H1 (cell line): ENCODE measurements around the gene DEFB125. TPM values are rescaled to one million over a fixed set of nuclear protein-coding genes. Genes with fewer than 3 reads are reported as not detected.

Source experiments
- CTCF ChIA-PET: fragments of 300-600 bp; sonication (Branson Sonifier 250); formaldehyde crosslinking; loops from one replicate; lab custom pipeline; 2021; ENCODE audit not compliant: partially characterized antibody; lab: Charles Lee
- POLR2A ChIA-PET: fragments of 300-600 bp; sonication (Branson Sonifier 250); formaldehyde crosslinking; loops from one replicate; lab custom pipeline; 2021; ENCODE audit warnings: inconsistent platforms; ENCODE audit not compliant: partially characterized antibody; lab: Charles Lee
- DNase-seq, 2 experiments: peaks; one replicate each; pipeline versions ENCODE4 v3.0.0 to v3.0.0-alpha.2; 2010 to 2022; ENCODE audit warnings: low spot score in 2 of 2, low read depth in 1 of 2, mixed read lengths in 1 of 2
- FAIRE-seq: peaks from 2 replicates; lab custom pipeline; 2011; peaks lifted over from hg19 to GRCh38; lab: Jason Lieb, UNC
- H2AFZ ChIP-seq: 2 replicates; pipeline ENCODE4 v1.8.1; 2012; ENCODE audit warnings: low read length, inconsistent platforms
- H2AK5ac ChIP-seq: 2 replicates; pipeline ENCODE4 v1.6.1; 2013; ENCODE audit warnings: low read depth, low read length
- H2BK120ac ChIP-seq: replicated peaks from 2 replicates; pipeline ENCODE3; 2013; ENCODE audit warnings: low read depth, low read length, inconsistent platforms
- H2BK12ac ChIP-seq: 2 replicates; pipeline ENCODE4 v1.6.1; 2013; ENCODE audit warnings: low read depth, low read length
- H2BK15ac ChIP-seq: 2 replicates; pipeline ENCODE4 v1.6.1; 2013; ENCODE audit warnings: low read length
- H2BK20ac ChIP-seq: 2 replicates; pipeline ENCODE4 v1.6.1; 2013; ENCODE audit warnings: low read length
- H2BK5ac ChIP-seq: 2 replicates; pipeline ENCODE4 v1.6.1; 2013; ENCODE audit warnings: low read depth, low read length
- H3K14ac ChIP-seq: 2 replicates; pipeline ENCODE4 v1.6.1; 2013; ENCODE audit warnings: inconsistent platforms; ENCODE audit not compliant: insufficient read length
- H3K18ac ChIP-seq: 2 replicates; pipeline ENCODE4 v1.6.1; 2013; ENCODE audit warnings: low read length; ENCODE audit errors: extremely low read depth
- H3K23ac ChIP-seq: 2 replicates; pipeline ENCODE4 v1.6.1; 2013; ENCODE audit warnings: inconsistent platforms; ENCODE audit not compliant: insufficient read length
- H3K23me2 ChIP-seq: 2 replicates; pipeline ENCODE4 v1.6.1; 2013; ENCODE audit warnings: low read depth, low read length
- H3K27ac ChIP-seq: 2 replicates; pipeline ENCODE4 v1.6.1; 2011; ENCODE audit warnings: low read depth, low read length, inconsistent platforms
- H3K27me3 ChIP-seq, 4 experiments: replicated peaks in 1 of 4; 1 replicate in 1 of 4; 2 replicates in 3 of 4; pipeline versions ENCODE4 v1.6.1 to v1.8.1; 2011 to 2013; ENCODE audit warnings: low read length in 3 of 4, mild to moderate bottlenecking in 3 of 4, inconsistent platforms in 2 of 4, mixed read lengths in 2 of 4, moderate library complexity in 1 of 4; ENCODE audit not compliant: control insufficient read depth in 3 of 4, insufficient read depth in 3 of 4; ENCODE audit errors: extremely low read depth in 1 of 4
- H3K36me3 ChIP-seq, 4 experiments: 2 replicates each; pipeline versions ENCODE4 v1.6.1 to v1.8.1; 2011 to 2013; ENCODE audit warnings: mild to moderate bottlenecking in 4 of 4, low read length in 3 of 4, moderate library complexity in 2 of 4, control low read depth in 1 of 4, inconsistent platforms in 1 of 4; ENCODE audit not compliant: insufficient read depth in 4 of 4, control insufficient read depth in 2 of 4
- H3K4ac ChIP-seq: replicated peaks from 2 replicates; pipeline ENCODE3; 2013; ENCODE audit warnings: low read length, low read depth, mixed read lengths, inconsistent platforms; ENCODE audit not compliant: insufficient read length
- H3K4me1 ChIP-seq, 4 experiments: replicated peaks in 1 of 4; 1 replicate in 1 of 4; 2 replicates in 3 of 4; pipeline versions ENCODE4 v1.6.1 to v1.8.1; 2011 to 2013; ENCODE audit warnings: low read length in 3 of 4, inconsistent platforms in 2 of 4, mixed read lengths in 1 of 4; ENCODE audit not compliant: insufficient read depth in 4 of 4, control insufficient read depth in 3 of 4
- H3K4me2 ChIP-seq, 2 experiments: 2 replicates each; pipeline versions ENCODE4 v1.6.1 to v1.8.1; 2011 to 2013; ENCODE audit warnings: low read depth in 2 of 2, low read length in 2 of 2, control low read depth in 1 of 2, inconsistent platforms in 1 of 2, mild to moderate bottlenecking in 1 of 2; ENCODE audit not compliant: insufficient read depth in 1 of 2
- H3K4me3 ChIP-seq, 4 experiments: fragments of 200-600, 300-600 bp in 1 of 4; sonication (generic), shearing (Covaris generic), sonication (Bioruptor Twin) in 1 of 4; 2 replicates each; pipeline versions ENCODE4 v1.5.1 to v1.8.1; 2011 to 2016; ENCODE audit warnings: low read length in 4 of 4, low read depth in 3 of 4, control low read depth in 2 of 4, inconsistent platforms in 2 of 4, mild to moderate bottlenecking in 2 of 4, mixed read lengths in 1 of 4, moderate library complexity in 1 of 4; ENCODE audit not compliant: insufficient read depth in 2 of 4; ENCODE audit errors: extremely low read depth in 1 of 4
- H3K56ac ChIP-seq: replicated peaks from 2 replicates; pipeline ENCODE3; 2013; ENCODE audit warnings: low read depth, mild to moderate bottlenecking, mixed read lengths, low read length, inconsistent platforms; ENCODE audit not compliant: insufficient read length
- H3K79me1 ChIP-seq: 2 replicates; pipeline ENCODE4 v1.6.1; 2013; ENCODE audit warnings: low read depth, low read length, control low read depth
- H3K79me2 ChIP-seq, 2 experiments: 2 replicates each; pipeline versions ENCODE4 v1.6.1 to v1.8.1; 2012 to 2013; ENCODE audit warnings: low read length in 2 of 2, mild to moderate bottlenecking in 2 of 2, inconsistent platforms in 1 of 2; ENCODE audit not compliant: insufficient read depth in 2 of 2, control insufficient read depth in 1 of 2
- H3K9ac ChIP-seq, 4 experiments: replicated peaks in 1 of 4; 1 replicate in 1 of 4; 2 replicates in 3 of 4; pipeline versions ENCODE4 v1.6.1 to v1.8.1; 2011 to 2013; ENCODE audit warnings: low read depth in 3 of 4, low read length in 3 of 4, control low read depth in 2 of 4, mild to moderate bottlenecking in 2 of 4, moderate library complexity in 2 of 4, inconsistent platforms in 1 of 4; ENCODE audit errors: extremely low read depth in 1 of 4
- H3K9me3 ChIP-seq, 2 experiments: 2 replicates each; pipeline versions ENCODE4 v1.6.1 to v1.8.1; 2012 to 2013; ENCODE audit warnings: mild to moderate bottlenecking in 2 of 2, moderate library complexity in 2 of 2, control low read depth in 1 of 2, inconsistent platforms in 1 of 2, low read depth in 1 of 2, low read length in 1 of 2, mixed read lengths in 1 of 2; ENCODE audit not compliant: insufficient read depth in 2 of 2
- H4K20me1 ChIP-seq, 2 experiments: replicated peaks in 1 of 2; 2 replicates each; pipeline versions ENCODE3 to v1.8.1; 2011 to 2013; ENCODE audit warnings: inconsistent platforms in 2 of 2, low read length in 2 of 2, mild to moderate bottlenecking in 1 of 2; ENCODE audit not compliant: insufficient read depth in 2 of 2, control insufficient read depth in 1 of 2
- H4K5ac ChIP-seq: 2 replicates; pipeline ENCODE4 v1.6.1; 2013; ENCODE audit warnings: low read length, low read depth, mixed read lengths, inconsistent platforms; ENCODE audit not compliant: insufficient read length
- H4K8ac ChIP-seq: 2 replicates; pipeline ENCODE4 v1.8.0; 2013; ENCODE audit warnings: mild to moderate bottlenecking, moderate library complexity, low read length, inconsistent platforms; ENCODE audit not compliant: insufficient read depth; ENCODE audit errors: extremely low read depth
- H4K91ac ChIP-seq: replicated peaks from 2 replicates; pipeline ENCODE3; 2013; ENCODE audit warnings: low read length, mixed read lengths, inconsistent platforms; ENCODE audit not compliant: insufficient read length
- ATF3 ChIP-seq: IDR thresholded peaks from 2 replicates; pipeline ENCODE4 v1.6.1; 2011; ENCODE audit warnings: low read depth, mild to moderate bottlenecking, low read length; ENCODE audit not compliant: insufficient read depth
- CBX5 ChIP-seq: fragments of 300-800, 300-1000 bp; sonication (generic); IDR thresholded peaks from 2 replicates; pipeline ENCODE4 v1.7.1; 2016; ENCODE audit warnings: antibody characterized with exemption, low read length, low read depth
- CHD2 ChIP-seq: IDR thresholded peaks from 2 replicates; pipeline ENCODE4 v1.6.1; 2012; ENCODE audit warnings: low read length, improper control_type of control experiment
- CREB1 ChIP-seq: IDR thresholded peaks from 2 replicates; pipeline ENCODE4 v1.6.1; 2012; ENCODE audit warnings: inconsistent platforms
- JUN ChIP-seq: IDR thresholded peaks from 2 replicates; pipeline ENCODE4 v1.6.1; 2011; ENCODE audit warnings: low read depth, mild to moderate bottlenecking, improper control_type of control experiment, low read length
- MAFK ChIP-seq: IDR thresholded peaks from 2 replicates; pipeline ENCODE4 v1.6.1; 2012; ENCODE audit warnings: low read depth, mild to moderate bottlenecking, improper control_type of control experiment, low read length
- MAX ChIP-seq: IDR thresholded peaks from 2 replicates; pipeline ENCODE4 v1.6.1; 2012; ENCODE audit warnings: inconsistent platforms
- RBBP5 ChIP-seq: IDR thresholded peaks from 2 replicates; pipeline ENCODE4 v1.7.1; 2012; ENCODE audit warnings: low read depth, mild to moderate bottlenecking, inconsistent platforms, low read length, moderate library complexity, borderline replicate concordance
- RNF2 ChIP-seq: fragments of 200-900, 300-1000 bp; sonication (generic); IDR thresholded peaks from 2 replicates; pipeline ENCODE4 v1.7.1; 2016; ENCODE audit warnings: borderline replicate concordance, low read depth, mild to moderate bottlenecking, antibody characterized with exemption, low read length; ENCODE audit not compliant: poor library complexity, severe bottlenecking; ENCODE audit errors: missing control alignments
- SAP30 ChIP-seq: fragments of 300-600 bp; sonication (generic); IDR thresholded peaks from 2 replicates; pipeline ENCODE4 v1.7.1; 2012; ENCODE audit warnings: low read length, moderate library complexity, mild to moderate bottlenecking, inconsistent platforms; ENCODE audit not compliant: insufficient read depth, insufficient replicate concordance
- SP1 ChIP-seq: IDR thresholded peaks from 2 replicates; pipeline ENCODE4 v1.6.1; 2011; ENCODE audit warnings: low read depth, low read length
- SRF ChIP-seq: IDR thresholded peaks from 2 replicates; pipeline ENCODE4 v1.6.1; 2011; ENCODE audit warnings: mild to moderate bottlenecking, low read depth, low read length, moderate library complexity
- TAF7 ChIP-seq: optimal IDR thresholded peaks from 2 replicates; pipeline ENCODE3; 2011; ENCODE audit warnings: low read depth, mild to moderate bottlenecking, inconsistent platforms, low read length, moderate library complexity, borderline replicate concordance
- YY1 ChIP-seq: IDR thresholded peaks from 2 replicates; pipeline ENCODE4 v1.6.1; 2011; ENCODE audit warnings: low read depth, mild to moderate bottlenecking, low read length
- WGBS, 2 experiments: shearing (Covaris generic) in 1 of 2; methylation state at CpG; one replicate each; pipeline versions ENCODE4 v1.1.6 to v1.1.7; 2013 to 2015; ENCODE audit warnings: low lambda C conversion rate in 2 of 2, mixed read lengths in 2 of 2, inconsistent platforms in 1 of 2, low coverage in 1 of 2, missing lambda C conversion rate in 1 of 2; ENCODE audit not compliant: insufficient replicate concordance in 2 of 2, insufficient coverage in 1 of 2, insufficient read length in 1 of 2; ENCODE audit errors: extremely low coverage in 1 of 2, missing lambda C conversion rate in 1 of 2; 5-methylcytosine and 5-hydroxymethylcytosine counted together
- polyA plus RNA-seq, 7 experiments: library from polyadenylated mRNA; depleted of rRNA in 3 of 7; stranded (reverse) in 5 of 7; unstranded in 2 of 7; fragments of >200 nt in 5 of 7; fragments of 200-250 nt in 2 of 7; gene quantifications; 1 replicate in 5 of 7; 2 replicates in 1 of 7; 4 replicates in 1 of 7; pipeline versions ENCODE4 v1.2.1 to v1.2.3, GENCODE V29; 2011 to 2013; ENCODE audit warnings: missing spikeins in 2 of 7, mixed read lengths in 2 of 7
- total RNA-seq: library from RNA; stranded (reverse); fragmentation: NEBNext Ultra II Directional; extraction: Animal tissue kit (Norgen Biotek cat#: 25700); gene quantifications from 2 replicates; pipeline ENCODE4 v1.2.1, GENCODE V29; 2021

DEFB125 gene
- total and polyA plus RNA-seq, 2 of the 8 experiments (the other 6 are each of a cell fraction or from before 2014, with no cell fraction given): not detected

GRCh38 chr20:145877-146276 lies 58.4 kb downstream of the DEFB125 start:
- FAIRE-seq: no peak
- no peak overlapping the region for H2AK5ac ChIP-seq
- POLR2A ChIA-PET: no interaction called here
- no peak for TF ChIP-seq MAFK
- TF ChIP-seq CHD2: no peak
- no peak for TF ChIP-seq JUN
- no peak for TF ChIP-seq SRF
- TF ChIP-seq RBBP5: no peak
- TF ChIP-seq ATF3: no peak
- no peak for TF ChIP-seq YY1
- TF ChIP-seq SP1: no peak
- TF ChIP-seq SAP30: no peak
- no peak for TF ChIP-seq TAF7
- no peak for TF ChIP-seq CREB1
- TF ChIP-seq CBX5: no peak
- TF ChIP-seq RNF2: no peak
- no peak for TF ChIP-seq MAX

More at GRCh38 chr20:145877-146276, 58.4 kb downstream of the DEFB125 start:
- Histone ChIP-seq H3K4me1 (no peaks in the 10 kb centered on the region), H3K9ac (no peak overlapping the region), H3K4me3 (no peak overlapping the region), H4K8ac (no peak overlapping the region), H3K9me3 (peaks cover 29 to 51% of the 10 kb centered on the region in 2 experiments), H3K14ac (no peak overlapping the region), H3K79me1 (no peaks in the 10 kb centered on the region), H2AFZ (no peak overlapping the region), H2BK5ac (no peak overlapping the region), H3K79me2 (no peaks in the 10 kb centered on the region), H3K4me2 (no peak overlapping the region), H3K56ac (no peak overlapping the region), H3K18ac (no peak overlapping the region), H3K36me3 (no peaks in the 10 kb centered on the region), H2BK12ac (no peak overlapping the region), H3K23ac (no peak overlapping the region), H3K27me3 (no peaks in the 10 kb centered on the region), H2BK20ac (no peak overlapping the region), H3K23me2 (no peaks in the 10 kb centered on the region), H2BK120ac (no peak overlapping the region), H3K27ac (no peak overlapping the region), H3K4ac (no peak overlapping the region), H4K91ac (no peak overlapping the region), H2BK15ac (no peak overlapping the region), H4K5ac (no peak overlapping the region), H4K20me1 (no peaks in the 10 kb centered on the region)
- CTCF ChIA-PET: interaction anchor here (1.2 kb wide), 1 partner anchor 9 kb away, joined by 3 read pairs; no protein-coding TSS in a partner anchor
- WGBS, 2 experiments: 77% methylated on average over 2 of the region's 2 CpGs; no CpG with 5 or more reads in 1 of the 2 experiments
- DNase-seq: no peak
